ENCODE measurements around the gene TNFRSF13B.
"Not testable (repeated sequence)": the region's sequence is repeated elsewhere in the genome, so short reads cannot be mapped to it uniquely, and the experiment has no call there.

TNFRSF13B gene

DNA sequence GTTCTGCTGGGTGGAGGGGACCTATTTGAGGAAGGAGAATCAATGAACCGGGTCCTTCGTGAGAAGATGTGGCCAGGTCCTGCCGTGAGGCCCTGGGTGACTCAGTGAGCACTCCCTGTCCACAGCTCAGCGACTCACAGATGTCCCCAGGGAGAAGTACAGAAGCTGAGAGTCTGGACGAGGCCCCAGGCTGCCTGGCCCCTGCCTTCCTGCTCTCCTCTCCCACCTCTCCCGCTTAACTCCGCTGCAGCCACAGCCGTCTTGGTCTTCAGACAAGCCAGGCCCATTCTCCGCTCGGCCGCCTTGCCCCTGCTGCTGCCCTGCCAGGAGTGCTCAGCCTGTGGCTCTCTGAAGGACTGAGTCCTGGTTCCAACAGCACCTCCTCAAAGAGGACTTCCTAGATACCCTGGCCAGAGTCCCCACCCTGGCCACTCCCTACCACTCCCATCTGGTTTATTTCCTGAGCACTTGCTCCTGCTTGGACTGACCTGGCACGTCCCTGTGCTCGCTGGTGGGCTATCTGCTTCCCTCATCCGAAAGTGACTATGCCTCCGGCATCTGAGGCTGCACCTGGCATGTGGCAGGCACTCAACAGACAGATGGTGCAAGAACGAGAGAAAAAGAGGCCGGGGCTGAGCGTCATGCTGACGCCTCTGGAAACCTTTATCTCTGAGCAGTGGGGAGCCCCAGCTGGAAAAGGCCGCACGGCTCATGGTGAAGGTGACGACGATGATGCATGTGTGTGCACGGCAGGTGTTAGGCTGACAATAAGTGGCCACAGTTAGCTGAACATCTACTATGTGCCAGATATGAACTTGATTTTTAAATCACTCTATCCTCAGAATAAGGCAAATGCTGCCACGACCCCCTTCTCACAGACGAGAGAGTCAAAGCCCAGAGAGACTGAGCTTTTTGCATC is 9.2 kb upstream of the TNFRSF13B start:
- H3K9me3 Mint-ChIP-seq = no peaks in the 10 kb centered on the region
- H3K4me1 Mint-ChIP-seq = peaks cover 54% of the 10 kb centered on the region
- ATAC-seq (ENCODE audit: low read depth) (peak; percentile 82), DNase-seq (ENCODE audit: low spot score in 2 of 2) (peak; percentile 65 to 69)
- no peaks in the 10 kb centered on the region for H3K36me3 Mint-ChIP-seq
- peak overlapping the region; percentile 99 for H3K27ac Mint-ChIP-seq
- peak overlapping the region; percentile 82 for H3K4me3 Mint-ChIP-seq
- no peaks in the 10 kb centered on the region for H3K27me3 Mint-ChIP-seq

GRCh38 chr17:16980061-16980460 is 8.1 kb upstream of the TNFRSF13B start:
- Mint-ChIP-seq H3K4me3 (peak overlapping the region; percentile 82), H3K27ac (peak overlapping the region; percentile 99), H3K9me3 (no peaks in the 10 kb centered on the region), H3K4me1 (peaks cover 60% of the 10 kb centered on the region), H3K27me3 (no peaks in the 10 kb centered on the region), H3K36me3 (no peaks in the 10 kb centered on the region)
- no peak for DNase-seq (ENCODE audit: low spot score in 2 of 2)
- ATAC-seq (ENCODE audit: low read depth) = no peak

DNA sequence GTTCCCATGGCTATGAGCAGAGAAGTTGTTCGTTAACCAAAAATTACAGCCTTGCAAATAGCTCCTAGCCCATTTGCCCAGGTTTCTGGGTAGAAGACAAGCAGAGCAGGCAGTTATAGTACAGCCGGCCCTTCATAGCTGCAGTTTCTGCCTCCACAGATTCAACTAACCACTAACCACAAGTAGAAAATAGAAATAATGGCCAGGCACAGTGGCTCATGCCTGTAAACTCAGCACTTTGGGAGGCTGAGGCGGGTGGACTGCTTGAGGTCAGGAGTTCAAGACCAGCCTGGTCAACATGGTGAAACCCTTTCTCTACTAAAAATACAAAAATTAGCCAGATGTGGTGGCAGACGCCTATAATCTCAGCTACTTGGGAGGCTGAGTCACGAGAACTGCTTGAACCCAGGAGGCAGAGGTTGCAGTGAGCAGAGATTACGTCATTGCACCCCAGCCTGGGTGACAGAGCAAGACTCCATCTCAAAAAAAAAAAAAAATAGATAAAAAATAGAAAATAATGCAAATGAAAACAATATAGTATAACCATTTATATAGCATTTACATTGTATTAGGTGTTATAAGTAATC is 7.4 kb upstream of the TNFRSF13B start:
- H3K27me3 Mint-ChIP-seq; H3K36me3 Mint-ChIP-seq; DNase-seq (ENCODE audit: low spot score in 2 of 2); H3K9me3 Mint-ChIP-seq; ATAC-seq (ENCODE audit: low read depth): not testable (repeated sequence)
- Mint-ChIP-seq H3K4me1 (peaks cover 59% of the 10 kb centered on the region), H3K27ac (peak overlapping the region; percentile 99), H3K4me3 (peak overlapping the region; percentile 31)

DNA sequence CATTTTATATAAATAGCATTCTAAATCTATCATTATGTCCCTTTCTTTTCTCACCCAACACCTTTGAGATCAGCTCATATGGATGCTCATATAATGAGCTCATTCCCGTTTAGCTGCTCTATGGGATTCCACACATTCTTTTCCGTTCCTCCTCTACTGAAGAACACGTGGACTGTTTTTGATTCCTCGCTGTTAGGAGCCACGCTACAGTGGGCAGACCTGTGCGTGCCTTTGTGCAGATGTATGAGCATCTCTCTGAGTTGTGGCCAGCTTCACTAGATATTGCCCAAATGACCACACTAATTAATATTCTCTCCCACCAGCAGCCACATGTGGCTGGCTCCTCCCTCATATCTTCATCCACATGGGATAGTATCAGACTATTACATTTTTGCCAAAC is 6.0 kb upstream of the TNFRSF13B start:
- no peaks in the 10 kb centered on the region for H3K27me3 Mint-ChIP-seq
- H3K4me1 Mint-ChIP-seq = peaks cover 62% of the 10 kb centered on the region
- no peaks in the 10 kb centered on the region for H3K9me3 Mint-ChIP-seq
- peak overlapping the region; percentile 99 for H3K27ac Mint-ChIP-seq
- H3K4me3 Mint-ChIP-seq = peak overlapping the region; percentile 35
- no peak for DNase-seq (ENCODE audit: low spot score in 2 of 2)
- no peak for ATAC-seq (ENCODE audit: low read depth)
- no peaks in the 10 kb centered on the region for H3K36me3 Mint-ChIP-seq

DNA sequence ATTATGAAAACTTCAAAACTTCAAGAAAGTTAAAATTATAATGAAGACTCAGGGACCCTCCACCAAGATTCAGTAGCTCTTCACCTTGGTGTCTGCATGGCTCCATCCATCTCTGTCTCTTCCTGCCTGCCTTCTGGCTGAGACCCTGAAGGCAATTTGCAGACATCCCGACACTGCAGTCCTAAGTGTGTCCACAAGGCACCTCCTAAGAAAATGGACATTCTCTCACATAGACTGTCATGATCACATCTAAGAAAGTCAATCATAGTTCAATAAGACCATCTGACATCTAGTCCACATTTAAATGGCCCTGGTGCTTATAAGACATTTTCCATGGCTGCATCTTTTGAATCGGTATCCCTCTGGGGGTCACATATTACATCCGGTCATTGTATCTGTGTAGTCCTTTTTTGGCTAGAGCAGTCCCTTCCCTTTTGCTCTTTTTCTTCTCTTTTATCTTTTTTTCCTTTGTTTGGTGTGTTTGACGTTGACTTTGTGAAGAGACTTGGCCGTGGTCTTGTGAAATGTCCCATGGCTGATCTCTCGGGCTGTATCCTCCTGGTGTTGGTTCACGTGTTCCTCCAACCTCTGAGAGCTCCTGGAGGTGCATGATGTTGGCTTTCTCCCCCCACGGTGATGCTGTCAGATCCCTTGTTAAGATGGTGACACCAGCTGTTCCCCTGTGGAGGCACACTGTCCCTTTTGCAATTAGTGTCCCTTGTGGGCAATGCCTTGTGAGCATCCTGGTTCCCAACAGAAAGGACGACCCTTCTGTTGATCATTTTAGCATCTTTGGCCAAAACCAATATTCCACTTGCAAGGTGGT is 5.0 kb upstream of the TNFRSF13B start:
- Mint-ChIP-seq H3K27me3 (no peaks in the 10 kb centered on the region), H3K27ac (peak overlapping the region; percentile 99), H3K36me3 (no peaks in the 10 kb centered on the region), H3K9me3 (no peaks in the 10 kb centered on the region), H3K4me1 (peaks cover 67% of the 10 kb centered on the region), H3K4me3 (peak overlapping the region; percentile 50)
- no peak for ATAC-seq (ENCODE audit: low read depth)
- no peak for DNase-seq (ENCODE audit: low spot score in 2 of 2)

GRCh38 chr17:16975744-16976625 is 4.1 kb upstream of the TNFRSF13B start:
- no peaks in the 10 kb centered on the region for H3K9me3 Mint-ChIP-seq
- H3K4me1 Mint-ChIP-seq = peaks cover 59% of the 10 kb centered on the region
- ATAC-seq (ENCODE audit: low read depth) (no peak), DNase-seq (ENCODE audit: low spot score in 2 of 2) (no peak)
- H3K27ac Mint-ChIP-seq = peak overlapping the region; percentile 99
- H3K4me3 Mint-ChIP-seq = peak overlapping the region; percentile 74
- H3K36me3 Mint-ChIP-seq = no peaks in the 10 kb centered on the region
- H3K27me3 Mint-ChIP-seq = no peaks in the 10 kb centered on the region

- DNase-seq (ENCODE audit: low spot score in 2 of 2) (no peak), ATAC-seq (ENCODE audit: low read depth) (peak; percentile 22)
- peak overlapping the region; percentile 99 for H3K27ac Mint-ChIP-seq
- H3K4me1 Mint-ChIP-seq = peaks cover 61% of the 10 kb centered on the region
- H3K36me3 Mint-ChIP-seq = no peaks in the 10 kb centered on the region
- H3K27me3 Mint-ChIP-seq = no peaks in the 10 kb centered on the region
- H3K9me3 Mint-ChIP-seq = no peaks in the 10 kb centered on the region
- peak overlapping the region; percentile 60 for H3K4me3 Mint-ChIP-seq
Measured at GRCh38 chr17:16975277-16975651, 3.3 kb upstream of the TNFRSF13B start.

DNA sequence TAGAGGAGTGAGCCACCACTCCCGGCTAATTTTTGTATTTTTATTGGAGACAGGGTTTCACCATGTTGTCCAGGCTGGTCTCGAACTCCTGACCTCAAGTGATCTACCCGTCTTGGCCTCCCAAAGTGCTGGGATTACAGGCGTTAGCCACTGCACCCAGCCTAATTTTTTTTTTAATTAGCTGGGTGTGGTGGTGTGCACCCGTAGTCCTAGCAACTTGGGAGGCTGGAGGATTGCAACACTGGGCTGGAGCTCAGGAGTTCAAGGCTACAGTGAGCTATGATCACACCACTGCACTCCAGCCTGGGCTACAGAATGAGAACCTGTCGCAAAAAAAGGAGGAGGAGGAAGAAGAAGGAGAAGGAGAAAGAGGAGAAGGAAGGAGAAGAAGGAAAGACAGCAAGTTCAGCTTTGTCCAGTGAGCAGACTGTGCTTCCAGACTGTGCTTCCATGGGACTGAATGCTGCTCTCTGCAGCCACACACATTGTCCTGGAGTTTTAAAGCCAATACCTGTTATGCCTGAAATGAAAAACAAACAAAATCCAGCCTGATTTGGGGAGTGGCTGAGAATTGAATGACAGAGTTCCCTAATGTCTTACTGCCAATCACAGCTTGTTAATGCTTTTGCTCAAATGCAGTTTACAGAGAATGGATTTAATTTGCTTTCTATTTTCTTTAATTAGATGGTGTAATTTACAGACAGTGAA is 2.8 kb upstream of the TNFRSF13B start:
- H3K4me1 Mint-ChIP-seq = peaks cover 61% of the 10 kb centered on the region
- peak overlapping the region; percentile 99 for H3K27ac Mint-ChIP-seq
- H3K4me3 Mint-ChIP-seq = peak overlapping the region; percentile 60
- no peaks in the 10 kb centered on the region for H3K27me3 Mint-ChIP-seq
- no peak for ATAC-seq (ENCODE audit: low read depth)
- no peaks in the 10 kb centered on the region for H3K36me3 Mint-ChIP-seq
- no peaks in the 10 kb centered on the region for H3K9me3 Mint-ChIP-seq
- no peak for DNase-seq (ENCODE audit: low spot score in 2 of 2)

DNA sequence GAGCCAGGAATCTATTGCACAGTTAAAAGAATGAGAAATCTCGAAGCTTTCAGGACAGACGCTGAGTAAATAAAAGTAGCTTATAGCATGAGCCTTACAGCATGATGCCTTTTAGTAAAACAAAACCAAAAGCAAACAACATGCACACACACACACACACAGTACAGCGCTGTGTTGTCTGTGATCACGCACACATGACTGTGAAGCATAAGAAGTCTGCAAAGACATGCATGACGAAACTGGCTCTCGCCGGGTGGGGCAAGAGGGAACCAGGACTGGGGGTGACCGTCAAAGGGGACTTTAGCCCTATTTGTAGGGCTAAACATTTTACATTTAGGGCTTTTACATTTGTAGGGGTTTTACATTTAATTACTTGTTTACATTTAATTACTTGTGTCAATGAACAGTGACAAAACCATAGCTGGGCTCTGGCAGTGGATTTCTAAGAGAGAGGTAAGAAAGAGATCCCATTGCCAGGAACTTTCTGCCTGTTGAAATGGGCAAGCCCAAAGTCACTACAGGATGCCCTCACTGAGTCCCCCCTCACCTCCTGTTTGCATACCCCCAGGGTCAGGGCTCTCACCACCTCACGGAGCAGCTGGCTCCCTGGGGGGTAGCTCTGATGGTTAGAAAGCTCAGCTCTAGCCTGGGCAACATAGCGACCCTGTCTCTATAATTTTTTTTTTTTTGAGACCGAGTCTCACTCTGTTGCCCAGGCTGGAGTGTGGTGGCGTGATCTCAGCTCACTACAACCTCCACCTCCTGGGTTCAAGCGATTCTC is 2.0 kb upstream of the TNFRSF13B start:
- Mint-ChIP-seq H3K4me1 (peaks cover 65% of the 10 kb centered on the region), H3K9me3 (no peaks in the 10 kb centered on the region), H3K36me3 (no peaks in the 10 kb centered on the region), H3K27ac (peak overlapping the region; percentile 99), H3K27me3 (no peaks in the 10 kb centered on the region), H3K4me3 (peak overlapping the region; percentile 96)
- peak in 1 of 2 donors; percentile 56 for DNase-seq (ENCODE audit: low spot score in 2 of 2)
- peak; percentile 60 for ATAC-seq (ENCODE audit: low read depth)

DNA sequence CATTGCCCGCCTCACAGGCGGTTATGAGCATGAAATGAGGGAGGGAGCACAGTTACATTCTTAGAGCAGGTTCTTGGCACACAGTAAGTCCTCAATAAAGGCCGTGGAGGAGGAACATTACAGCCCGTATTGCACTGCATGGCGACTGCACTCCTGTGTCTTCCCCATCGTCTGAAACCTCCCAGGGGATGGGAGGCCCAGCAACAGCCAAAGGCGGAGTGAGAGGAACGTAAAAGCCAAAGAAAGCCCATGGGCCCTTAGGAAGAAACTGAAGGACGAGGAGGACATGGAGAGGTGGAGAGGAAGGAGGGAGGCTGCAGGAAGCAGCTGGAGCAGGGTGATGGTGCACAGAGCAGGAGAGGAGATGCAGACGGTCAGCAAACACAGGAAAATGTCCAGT is 1.1 kb upstream of the TNFRSF13B start:
- peaks cover 68% of the 10 kb centered on the region for H3K4me1 Mint-ChIP-seq
- not testable (repeated sequence) for H3K27me3 Mint-ChIP-seq; ATAC-seq (ENCODE audit: low read depth); H3K9me3 Mint-ChIP-seq; H3K36me3 Mint-ChIP-seq; DNase-seq (ENCODE audit: low spot score in 2 of 2)
- peak overlapping the region; percentile 99 for H3K27ac Mint-ChIP-seq
- H3K4me3 Mint-ChIP-seq = peak overlapping the region; percentile 96

GRCh38 chr17:16972346-16972745 is 428 bp upstream of the TNFRSF13B start:
- peak overlapping the region; percentile 96 for H3K4me3 Mint-ChIP-seq
- H3K36me3 Mint-ChIP-seq = peaks cover 5% of the 10 kb centered on the region
- H3K27ac Mint-ChIP-seq = peak overlapping the region; percentile 99
- H3K4me1 Mint-ChIP-seq = peaks cover 65% of the 10 kb centered on the region
- no peak for ATAC-seq (ENCODE audit: low read depth)
- H3K9me3 Mint-ChIP-seq = no peaks in the 10 kb centered on the region
- DNase-seq (ENCODE audit: low spot score in 2 of 2) = no peak
- no peaks in the 10 kb centered on the region for H3K27me3 Mint-ChIP-seq

Data from memory B cell (primary cell).